Endothelial cell of umbilical vein (primary cell): ENCODE results near the gene HIVEP3.

Experiments
- CTCF ChIP-seq, 2 donors: IDR thresholded peaks; 1 replicate in 1 of 2; 2 replicates in 1 of 2; pipeline ENCODE4 v1.5.1; 2011; ENCODE audit warnings: low read length in 2 of 2, mild to moderate bottlenecking in 2 of 2, moderate library complexity in 2 of 2, control low read depth in 1 of 2, inconsistent platforms in 1 of 2, low read depth in 1 of 2; ENCODE audit not compliant: insufficient read depth in 1 of 2; ENCODE audit errors: extremely low read depth in 1 of 2
- EZH2 ChIP-seq: IDR thresholded peaks from 2 replicates; pipeline ENCODE4 v1.6.1; 2012; ENCODE audit warnings: borderline replicate concordance, low read depth, mild to moderate bottlenecking, moderate library complexity, low read length, inconsistent platforms; ENCODE audit not compliant: severe bottlenecking
- GATA2 ChIP-seq: IDR thresholded peaks from 2 replicates; pipeline ENCODE4 v1.7.0; 2011; ENCODE audit warnings: low read depth, mild to moderate bottlenecking, moderate library complexity, mixed read lengths, low read length; ENCODE audit not compliant: insufficient read length, insufficient read depth
- MYC ChIP-seq: IDR thresholded peaks from one replicate; pipeline ENCODE4 v1.6.1; 2011; ENCODE audit warnings: mild to moderate bottlenecking, low read depth, low read length
- POLR2A ChIP-seq: IDR thresholded peaks from 2 replicates; pipeline ENCODE4 v1.6.1; 2012; ENCODE audit warnings: low read depth, mild to moderate bottlenecking, control low read depth, low read length
- POLR2AphosphoS5 ChIP-seq: IDR thresholded peaks from 2 replicates; pipeline ENCODE4 v1.6.1; 2012; ENCODE audit warnings: low read depth, mild to moderate bottlenecking, control low read depth, low read length, moderate library complexity; ENCODE audit not compliant: insufficient read depth

- TF ChIP-seq CTCF (IDR thresholded peaks at IDR 0.05; ENCODE audit: extremely low read depth in 1 of 2, insufficient read depth in 1 of 2, low read depth in 1 of 2, low read length in 2 of 2) (no peak), GATA2 (no peak), EZH2 (no peak), POLR2AphosphoS5 (no peak), POLR2A (no peak), MYC (no peak)
These were observed 166.1 kb downstream of the HIVEP3 start for GRCh38 chr1:41752514-41753170.
